ENCODE data around the gene IL10RB. TPM values are rescaled to one million over a fixed set of nuclear protein-coding genes. Genes with fewer than 3 reads are reported as not detected.
A peak's percentile ranks its signal among the peaks of the same experiment; 100 is the strongest.

IL10RB gene
- total and polyA plus RNA-seq, 8 donors, result 24.0 to 48.2 (median 30.1) TPM

- no peaks in the 10 kb centered on the region for H3K9me3 ChIP-seq
- intact Hi-C loops (cut with DNase I), result no loop called here
- H3K36me3 ChIP-seq, result peaks cover 0 to 79% of the 10 kb centered on the region in 2 donors
- TF ChIP-seq, protein P1, sequence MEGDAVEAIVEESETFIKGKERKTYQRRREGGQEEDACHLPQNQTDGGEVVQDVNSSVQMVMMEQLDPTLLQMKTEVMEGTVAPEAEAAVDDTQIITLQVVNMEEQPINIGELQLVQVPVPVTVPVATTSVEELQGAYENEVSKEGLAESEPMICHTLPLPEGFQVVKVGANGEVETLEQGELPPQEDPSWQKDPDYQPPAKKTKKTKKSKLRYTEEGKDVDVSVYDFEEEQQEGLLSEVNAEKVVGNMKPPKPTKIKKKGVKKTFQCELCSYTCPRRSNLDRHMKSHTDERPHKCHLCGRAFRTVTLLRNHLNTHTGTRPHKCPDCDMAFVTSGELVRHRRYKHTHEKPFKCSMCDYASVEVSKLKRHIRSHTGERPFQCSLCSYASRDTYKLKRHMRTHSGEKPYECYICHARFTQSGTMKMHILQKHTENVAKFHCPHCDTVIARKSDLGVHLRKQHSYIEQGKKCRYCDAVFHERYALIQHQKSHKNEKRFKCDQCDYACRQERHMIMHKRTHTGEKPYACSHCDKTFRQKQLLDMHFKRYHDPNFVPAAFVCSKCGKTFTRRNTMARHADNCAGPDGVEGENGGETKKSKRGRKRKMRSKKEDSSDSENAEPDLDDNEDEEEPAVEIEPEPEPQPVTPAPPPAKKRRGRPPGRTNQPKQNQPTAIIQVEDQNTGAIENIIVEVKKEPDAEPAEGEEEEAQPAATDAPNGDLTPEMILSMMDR (IDR thresholded peaks at IDR 0.05), result no peak
- H3K27me3 ChIP-seq, result no peaks in the 10 kb centered on the region
- DNase-seq, result no peak
- H3K4me3 ChIP-seq, result no peak overlapping the region
- no peak for ATAC-seq
- H3K27ac ChIP-seq, result no peak overlapping the region
- peaks cover 0 to 30% of the 10 kb centered on the region in 2 donors for H3K4me1 ChIP-seq
These were observed 8.9 kb upstream of the IL10RB start for GRCh38 chr21:33257094-33257803.

- Histone ChIP-seq H3K4me1 (peaks cover 0 to 30% of the 10 kb centered on the region in 2 donors), H3K4me3 (no peak overlapping the region), H3K27ac (no peak overlapping the region), H3K9me3 (no peaks in the 10 kb centered on the region), H3K36me3 (peaks cover 0 to 79% of the 10 kb centered on the region in 2 donors), H3K27me3 (no peaks in the 10 kb centered on the region)
- intact Hi-C loops (cut with DNase I), result no loop called here
- DNase-seq (no peak), ATAC-seq (no peak)
- TF ChIP-seq, protein P1 (IDR thresholded peaks at IDR 0.05), result no peak
These were observed 7.7 kb upstream of the IL10RB start for GRCh38 chr21:33258475-33258874.

GRCh38 chr21:33259428-33259827 lies 6.7 kb upstream of the IL10RB start:
- Histone ChIP-seq H3K27ac (peak overlapping the region in 1 of 2 donors; percentile 29), H3K4me1 (peaks cover 0 to 30% of the 10 kb centered on the region in 2 donors), H3K27me3 (no peaks in the 10 kb centered on the region), H3K4me3 (no peak overlapping the region), H3K36me3 (peaks cover 0 to 79% of the 10 kb centered on the region in 2 donors), H3K9me3 (no peaks in the 10 kb centered on the region)
- ATAC-seq (no peak), DNase-seq (no peak)
- TF ChIP-seq, protein P1 (IDR thresholded peaks at IDR 0.05), result no peak
- intact Hi-C loops (cut with DNase I), result no loop called here

GRCh38 chr21:33259995-33260394 lies 6.2 kb upstream of the IL10RB start:
- peaks cover 0 to 36% of the 10 kb centered on the region in 2 donors for H3K4me1 ChIP-seq
- no peaks in the 10 kb centered on the region for H3K9me3 ChIP-seq
- H3K36me3 ChIP-seq, result peaks cover 0 to 74% of the 10 kb centered on the region in 2 donors
- DNase-seq (no peak), ATAC-seq (peak; percentile 17)
- H3K27ac ChIP-seq, result peak overlapping the region in 1 of 2 donors; percentile 29
- intact Hi-C loops (cut with DNase I), result no loop called here
- H3K27me3 ChIP-seq, result no peaks in the 10 kb centered on the region
- H3K4me3 ChIP-seq, result no peak overlapping the region
- TF ChIP-seq, protein P1 (IDR thresholded peaks at IDR 0.05), result no peak

GRCh38 chr21:33261635-33262034 lies 4.5 kb upstream of the IL10RB start:
- ATAC-seq (no peak), DNase-seq (peak in 1 of 4 donors; percentile 57)
- H3K9me3 ChIP-seq, result no peaks in the 10 kb centered on the region
- H3K27me3 ChIP-seq, result no peaks in the 10 kb centered on the region
- no peak overlapping the region for H3K4me3 ChIP-seq
- H3K36me3 ChIP-seq, result peaks cover 0 to 57% of the 10 kb centered on the region in 2 donors
- TF ChIP-seq, protein P1 (IDR thresholded peaks at IDR 0.05), result no peak
- peak overlapping the region in 1 of 2 donors; percentile 29 for H3K27ac ChIP-seq
- intact Hi-C loops (cut with DNase I), result no loop called here
- H3K4me1 ChIP-seq, result peaks cover 0 to 47% of the 10 kb centered on the region in 2 donors

Data from left lung (tissue), 10 donors.